GM21717 (cell line): ENCODE measurements around the gene PDE1C.

ENCODE experiments used
- ATAC-seq: cut with Tn5 transposase; IDR thresholded peaks from one replicate; pipeline ENCODE4 v1.9.1; 2021; ENCODE audit warnings: mild to moderate bottlenecking, moderate library complexity; ENCODE audit not compliant: unreplicated experiment

Gene PDE1C

GRCh38 chr7:31724696-31725095 is 345.5 kb downstream of the PDE1C start:
- ATAC-seq = no peak

GRCh38 chr7:31720366-31720765 is 349.8 kb downstream of the PDE1C start:
- no peak for ATAC-seq

- ATAC-seq = no peak
Measured at GRCh38 chr7:31716355-31716754, 353.9 kb downstream of the PDE1C start.

- ATAC-seq = no peak
Measured at GRCh38 chr7:31710171-31710570, 360.0 kb downstream of the PDE1C start.

DNA sequence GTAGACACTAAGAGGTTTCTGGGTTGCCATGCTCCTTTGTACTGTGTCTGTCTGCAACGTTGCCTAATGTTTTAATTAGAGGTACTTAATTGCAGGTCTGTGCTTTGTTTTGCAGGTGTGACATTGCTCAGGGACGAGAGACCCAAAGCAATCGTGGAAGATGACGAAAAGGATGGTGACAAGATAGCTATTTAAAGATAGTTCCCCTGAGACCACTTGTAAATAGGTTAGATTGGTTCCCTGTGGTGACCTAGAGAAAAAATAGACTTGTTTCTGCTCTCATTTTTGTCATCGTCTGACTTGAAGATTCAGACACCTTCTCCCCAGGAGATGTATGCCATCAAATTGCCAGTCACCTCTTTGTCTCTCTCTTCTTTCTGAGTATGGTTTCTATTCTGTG is 363.1 kb downstream of the PDE1C start:
- no peak for ATAC-seq

- peak; percentile 67 for ATAC-seq
Measured at GRCh38 chr7:31705377-31705776, 364.8 kb downstream of the PDE1C start.

DNA sequence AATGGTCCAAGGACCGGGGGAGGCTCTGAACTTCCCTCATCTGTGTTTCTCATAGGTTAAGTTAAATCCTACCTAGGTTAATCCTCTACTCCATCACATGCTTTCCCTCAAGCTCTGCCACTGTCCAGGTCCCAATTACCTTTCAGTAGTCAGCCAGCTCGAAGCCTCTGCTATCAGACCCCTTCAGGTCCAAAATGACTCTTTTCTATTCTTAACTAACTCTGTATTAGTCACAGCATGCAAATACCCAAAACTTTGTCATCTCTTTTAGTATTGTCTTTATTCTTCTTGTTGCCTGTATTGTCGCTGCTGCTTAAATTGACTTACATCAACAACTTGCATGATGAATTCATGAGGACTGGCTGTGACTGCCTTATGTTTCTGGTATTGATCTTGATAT is 367.9 kb downstream of the PDE1C start:
- ATAC-seq = no peak
